A549 (cell line): Measurements from ENCODE around the gene UQCR11. TPM values are rescaled to one million over a fixed set of nuclear protein-coding genes. Genes with fewer than 3 reads are reported as not detected.

Experiments
- ATAC-seq, 2 experiments: fragments of 200-7000 bp in 1 of 2; fragments of >200 bp in 1 of 2; cut with Nextera tagmentation in 1 of 2; cut with Tn5 transposase in 1 of 2; 3 replicates each; pipeline versions ENCODE4 v1.8.0 to v1.9.1; 2018 to 2020; ENCODE audit warnings: mild to moderate bottlenecking in 1 of 2, moderate library complexity in 1 of 2
- CTCF ChIA-PET: fragments of 300-600 bp; sonication (Branson Sonifier 250); formaldehyde crosslinking; extraction: SDS; loops from one replicate; lab custom pipeline; 2021; ENCODE audit warnings: antibody characterized with exemption, inconsistent platforms; lab: Yijun Ruan, JAX
- POLR2A ChIA-PET: fragments of 350-600 bp; formaldehyde crosslinking; extraction: SDS; loops from one replicate; lab custom pipeline; 2021; ENCODE audit warnings: antibody characterized with exemption, inconsistent platforms; lab: Yijun Ruan, JAX
- DNase-seq, 2 experiments: peaks; one replicate each; pipeline versions ENCODE4 v3.0.0 to v3.0.0-alpha.2; 2011 to 2016; ENCODE audit warnings: low read depth in 1 of 2, low spot score in 1 of 2
- FAIRE-seq: peaks from 2 replicates; lab custom pipeline; 2011; peaks lifted over from hg19 to GRCh38; lab: Jason Lieb, UNC
- H3K27ac ChIP-seq, 2 experiments: fragments of >200 bp; sonication (Bioruptor Twin); formaldehyde crosslinking; 3 replicates each; pipeline ENCODE4 v1.5.1; 2016 to 2017
- H3K4me1 ChIP-seq: fragments of >200 bp; sonication (Bioruptor Twin); formaldehyde crosslinking; 3 replicates; pipeline ENCODE4 v1.6.1; 2016
- H3K4me2 ChIP-seq: fragments of >200 bp; sonication (Bioruptor Twin); formaldehyde crosslinking; 3 replicates; pipeline ENCODE4 v1.6.1; 2016
- H3K4me3 ChIP-seq: fragments of >200 bp; sonication (Bioruptor Twin); formaldehyde crosslinking; 3 replicates; pipeline ENCODE4 v1.5.1; 2016
- H3K9me3 ChIP-seq: fragments of >200 bp; sonication (Bioruptor Twin); formaldehyde crosslinking; 3 replicates; pipeline ENCODE4 v1.6.1; 2016
- BCL3 ChIP-seq: fragments of >200 bp; sonication (Bioruptor Twin); formaldehyde crosslinking; IDR thresholded peaks from 3 replicates; pipeline ENCODE4 v1.6.1; 2016
- CHD2 ChIP-seq: fragments of 150-350 bp; IDR thresholded peaks from 2 replicates; pipeline ENCODE4 v1.6.1; 2014; ENCODE audit warnings: low read length; ENCODE audit not compliant: partially characterized antibody
- CTCF ChIP-seq: fragments of >200 bp; sonication (Bioruptor Twin); formaldehyde crosslinking; IDR thresholded peaks from 3 replicates; pipeline ENCODE4 v1.5.1; 2016
- E2F6 ChIP-seq: IDR thresholded peaks from 2 replicates; pipeline ENCODE4 v1.6.1; 2012; ENCODE audit warnings: low read depth, borderline replicate concordance
- EHMT2 ChIP-seq: fragments of 200-600 bp; sonication (generic); IDR thresholded peaks from 2 replicates; pipeline ENCODE4 v1.6.1; 2016; ENCODE audit warnings: antibody characterized with exemption, low read depth, mild to moderate bottlenecking, moderate library complexity
- ESRRA ChIP-seq: fragments of 150-350 bp; IDR thresholded peaks from 2 replicates; pipeline ENCODE4 v1.6.1; 2014; ENCODE audit warnings: mild to moderate bottlenecking, low read length, borderline replicate concordance
- FOSL2 ChIP-seq, 2 experiments: fragments of 450-650 bp in 1 of 2; fragments of >200 bp in 1 of 2; sonication (Bioruptor Twin) in 1 of 2; formaldehyde crosslinking; IDR thresholded peaks; 2 replicates each; pipeline versions ENCODE4 v1.5.0 to v1.6.1; 2016 to 2020; ENCODE audit warnings: mild to moderate bottlenecking in 1 of 2, moderate library complexity in 1 of 2
- FOXS1 ChIP-seq: fragments of 250-450 bp; sonication (Bioruptor Pico); IDR thresholded peaks from 2 replicates; pipeline ENCODE4 v1.5.0; 2020; ENCODE audit warnings: mild to moderate bottlenecking, moderate library complexity
- HDAC2 ChIP-seq: fragments of 200-600 bp; sonication (generic); IDR thresholded peaks from 2 replicates; pipeline ENCODE4 v1.6.1; 2016
- HES2 ChIP-seq: fragments of >200 bp; sonication (Bioruptor Twin); formaldehyde crosslinking; IDR thresholded peaks from 2 replicates; pipeline ENCODE4 v1.6.1; 2016
- HOXA7 ChIP-seq: fragments of 250-450 bp; sonication (Bioruptor Pico); IDR thresholded peaks from 2 replicates; pipeline ENCODE4 v1.5.0; 2020; ENCODE audit warnings: mild to moderate bottlenecking, moderate library complexity
- HOXB13 ChIP-seq: fragments of 250-450 bp; sonication (Bioruptor Pico); IDR thresholded peaks from 2 replicates; pipeline ENCODE4 v1.5.0; 2020; ENCODE audit warnings: low read depth, mild to moderate bottlenecking, moderate library complexity
- JUN ChIP-seq, 2 experiments: fragments of >200 bp; sonication (Bioruptor Twin); formaldehyde crosslinking; IDR thresholded peaks; 2 replicates in 1 of 2; 3 replicates in 1 of 2; pipeline ENCODE4 v1.6.1; 2016 to 2017
- JUNB ChIP-seq: fragments of >200 bp; sonication (Bioruptor Twin); formaldehyde crosslinking; IDR thresholded peaks from 2 replicates; pipeline ENCODE4 v1.6.1; 2016
- KDM5A ChIP-seq: fragments of 200-600 bp; sonication (generic); IDR thresholded peaks from 2 replicates; pipeline ENCODE4 v1.6.1; 2016; ENCODE audit warnings: antibody characterized with exemption, mild to moderate bottlenecking
- MAX ChIP-seq: IDR thresholded peaks from 2 replicates; pipeline ENCODE4 v1.6.1; 2012
- NFE2L2 ChIP-seq: fragments of 150-350 bp; conservative IDR thresholded peaks from 2 replicates; pipeline ENCODE4 v1.6.1; 2014; ENCODE audit warnings: low read length
- NPAS2 ChIP-seq: fragments of 250-450 bp; sonication (Bioruptor Pico); IDR thresholded peaks from 2 replicates; pipeline ENCODE4 v1.8.0; 2022; ENCODE audit warnings: mild to moderate bottlenecking, moderate library complexity, borderline replicate concordance
- PBX3 ChIP-seq: IDR thresholded peaks from 2 replicates; pipeline ENCODE4 v1.6.1; 2012
- PHF8 ChIP-seq: fragments of 200-600 bp; sonication (generic); IDR thresholded peaks from 2 replicates; pipeline ENCODE4 v1.6.1; 2016; ENCODE audit warnings: low read depth, mild to moderate bottlenecking, antibody characterized with exemption, moderate library complexity, borderline replicate concordance
- POLR2A ChIP-seq: IDR thresholded peaks from 2 replicates; pipeline ENCODE4 v1.6.1; 2012; ENCODE audit warnings: mild to moderate bottlenecking, low read length
- REST ChIP-seq: fragments of 200-600 bp; sonication (generic); IDR thresholded peaks from 2 replicates; pipeline ENCODE4 v1.6.1; 2016; ENCODE audit warnings: antibody characterized with exemption, mild to moderate bottlenecking, moderate library complexity
- RFX5 ChIP-seq: fragments of 450-650 bp; IDR thresholded peaks from 2 replicates; pipeline ENCODE4 v1.7.1; 2014; ENCODE audit warnings: antibody characterized with exemption, mild to moderate bottlenecking, moderate library complexity
- SMC3 ChIP-seq: fragments of >200 bp; sonication (Bioruptor Twin); formaldehyde crosslinking; IDR thresholded peaks from 3 replicates; pipeline ENCODE4 v1.6.1; 2018; ENCODE audit warnings: inconsistent platforms
- SREBF2 ChIP-seq: fragments of 450-650 bp; IDR thresholded peaks from 2 replicates; pipeline ENCODE4 v1.6.1; 2014; ENCODE audit warnings: mild to moderate bottlenecking, moderate library complexity
- TFCP2L1 ChIP-seq: fragments of 250-450 bp; sonication (Bioruptor Pico); IDR thresholded peaks from 2 replicates; pipeline ENCODE4 v1.5.0; 2021; ENCODE audit warnings: mild to moderate bottlenecking
- ZC3H11A ChIP-seq: fragments of 450-650 bp; IDR thresholded peaks from 2 replicates; pipeline ENCODE4 v1.6.1; 2014; ENCODE audit warnings: antibody characterized with exemption, mild to moderate bottlenecking
- ZSCAN20 ChIP-seq: fragments of 250-450 bp; sonication (Bioruptor Pico); IDR thresholded peaks from 2 replicates; pipeline ENCODE4 v1.8.0; 2022; ENCODE audit warnings: mild to moderate bottlenecking, moderate library complexity
- WGBS: methylation state at CpG from one replicate; pipeline ENCODE4 v1.1.6; 2017; ENCODE audit errors: missing lambda C conversion rate; 5-methylcytosine and 5-hydroxymethylcytosine counted together
- polyA plus RNA-seq, 4 experiments: library from polyadenylated mRNA; depleted of rRNA in 3 of 4; stranded (reverse); fragments of >200 nt; fragmentation: RNase III in 1 of 4; extraction: RNeasy Plus Mini Kit Qiagen cat#74134 plus additional on column Dnase treatment in 1 of 4; gene quantifications; 2 replicates in 3 of 4; 3 replicates in 1 of 4; pipeline ENCODE4 v1.2.3, GENCODE V29; 2011 to 2017

The UQCR11 gene
- polyA plus RNA-seq, 2 of the 4 experiments (the other 2 are of a cell fraction): 111 to 152 TPM

GRCh38 chr19:1598777-1599459 lies 6.3 kb downstream of the UQCR11 start:
- no peak overlapping the region for H3K27ac ChIP-seq
- no peaks in the 10 kb centered on the region for H3K9me3 ChIP-seq
- ChIA-PET POLR2A (no interaction called here), CTCF (interaction anchor here (0.9 to 1.2 kb wide), 2 partner anchors 8 to 198 kb away, joined by 3 to 4 read pairs; no protein-coding TSS in a partner anchor)
- DNase-seq (no peak), FAIRE-seq (no peak), ATAC-seq (no peak)
- no peak overlapping the region for H3K4me3 ChIP-seq
- TF ChIP-seq HOXB13 (CRISPR knock-in tag) (no peak), SREBF2 (no peak), REST (no peak), HES2 (no peak), NPAS2 (CRISPR knock-in tag) (no peak), E2F6 (no peak), PBX3 (no peak), TFCP2L1 (CRISPR knock-in tag) (no peak), CTCF (no peak), KDM5A (no peak), FOXS1 (no peak), POLR2A (no peak), ZSCAN20 (CRISPR knock-in tag) (no peak)
- H3K4me1 ChIP-seq: no peaks in the 10 kb centered on the region
- no peak overlapping the region for H3K4me2 ChIP-seq
- WGBS: 91% methylated on average over 16 of the region's 20 CpGs

- FAIRE-seq (no peak), ATAC-seq (no peak), DNase-seq (no peak)
- POLR2A ChIA-PET: interaction anchor here (0.6 to 1.9 kb wide), 6 partner anchors 11 to 59 kb away, joined by 3 to 11 read pairs (median 4); partner anchors contain the start of genes TCF3 and UQCR11
- TF ChIP-seq BCL3: no peak
- no peak for TF ChIP-seq E2F6
- TF ChIP-seq CHD2: no peak
- TF ChIP-seq ESRRA: no peak
- no peak for TF ChIP-seq SMC3
- no peak for TF ChIP-seq NPAS2 (CRISPR knock-in tag)
- no peak for TF ChIP-seq ZSCAN20 (CRISPR knock-in tag)
- TF ChIP-seq FOSL2 (IDR thresholded peaks at IDR 0.05): no peak
- TF ChIP-seq FOSL2 (CRISPR knock-in tag; IDR thresholded peaks at IDR 0.05): no peak
- TF ChIP-seq PHF8: no peak
- TF ChIP-seq JUNB: no peak
- no peak for TF ChIP-seq EHMT2
- TF ChIP-seq MAX: no peak
- no peak for TF ChIP-seq HOXA7 (CRISPR knock-in tag)
- TF ChIP-seq NFE2L2: no peak
- TF ChIP-seq ZC3H11A: no peak
- no peak for TF ChIP-seq JUN (IDR thresholded peaks at IDR 0.05)
- no peak for TF ChIP-seq HDAC2
- no peak for TF ChIP-seq RFX5
- Histone ChIP-seq H3K27ac (peak overlapping the region; percentile 97 to 99; a peak in 5 of 6 replicates), H3K4me2 (peak overlapping the region; percentile 91), H3K4me3 (peak overlapping the region; percentile 93; the same call in 1 of the 3 replicates), H3K9me3 (no peaks in the 10 kb centered on the region), H3K4me1 (peaks cover 14% of the 10 kb centered on the region)
- WGBS: 17% methylated on average over 2 of the region's 10 CpGs
- CTCF ChIA-PET: interaction anchor here (0.6 to 1.6 kb wide), 5 partner anchors 11 to 203 kb away, joined by 3 to 5 read pairs (median 3); no protein-coding TSS in a partner anchor
Measured at GRCh38 chr19:1593501-1593772, 11.8 kb downstream of the UQCR11 start.
